ENCODE results near the gene F10.

F10 gene

DNA sequence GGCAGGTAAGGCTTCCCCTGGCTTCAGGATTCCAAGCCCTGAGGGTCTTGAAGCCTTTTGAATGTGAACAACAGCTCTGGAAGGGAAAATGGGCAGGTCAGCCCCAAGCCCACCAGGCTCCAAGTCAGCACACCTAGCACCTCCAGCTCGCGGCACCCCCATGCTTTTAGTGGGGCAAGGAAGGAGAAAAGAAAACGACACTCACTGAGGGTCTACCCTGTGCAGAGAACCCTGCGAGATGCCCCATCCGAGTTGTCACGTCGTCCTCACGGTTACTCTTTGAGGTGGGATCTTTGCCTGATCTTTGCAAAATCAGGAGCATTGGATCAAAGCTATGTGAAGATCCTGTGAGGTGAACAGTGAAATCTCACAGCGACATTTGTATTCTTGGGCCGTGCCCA is 5.7 kb upstream of the F10 start:
- H3K27me3 ChIP-seq (ENCODE audit: insufficient read depth, poor library complexity, severe bottlenecking), result peaks cover 16% of the 10 kb centered on the region
- TF ChIP-seq, protein P1, sequence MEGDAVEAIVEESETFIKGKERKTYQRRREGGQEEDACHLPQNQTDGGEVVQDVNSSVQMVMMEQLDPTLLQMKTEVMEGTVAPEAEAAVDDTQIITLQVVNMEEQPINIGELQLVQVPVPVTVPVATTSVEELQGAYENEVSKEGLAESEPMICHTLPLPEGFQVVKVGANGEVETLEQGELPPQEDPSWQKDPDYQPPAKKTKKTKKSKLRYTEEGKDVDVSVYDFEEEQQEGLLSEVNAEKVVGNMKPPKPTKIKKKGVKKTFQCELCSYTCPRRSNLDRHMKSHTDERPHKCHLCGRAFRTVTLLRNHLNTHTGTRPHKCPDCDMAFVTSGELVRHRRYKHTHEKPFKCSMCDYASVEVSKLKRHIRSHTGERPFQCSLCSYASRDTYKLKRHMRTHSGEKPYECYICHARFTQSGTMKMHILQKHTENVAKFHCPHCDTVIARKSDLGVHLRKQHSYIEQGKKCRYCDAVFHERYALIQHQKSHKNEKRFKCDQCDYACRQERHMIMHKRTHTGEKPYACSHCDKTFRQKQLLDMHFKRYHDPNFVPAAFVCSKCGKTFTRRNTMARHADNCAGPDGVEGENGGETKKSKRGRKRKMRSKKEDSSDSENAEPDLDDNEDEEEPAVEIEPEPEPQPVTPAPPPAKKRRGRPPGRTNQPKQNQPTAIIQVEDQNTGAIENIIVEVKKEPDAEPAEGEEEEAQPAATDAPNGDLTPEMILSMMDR (IDR thresholded peaks at IDR 0.05; ENCODE audit: insufficient read depth, low read length), result no peak
- TF ChIP-seq POLR2AphosphoS5 (IDR thresholded peaks at IDR 0.05; ENCODE audit: low read depth) (no peak), GABPA (IDR thresholded peaks at IDR 0.05; ENCODE audit: low read depth) (no peak), SPI1 (IDR thresholded peaks at IDR 0.05; ENCODE audit: borderline replicate concordance, low read depth) (no peak), REST (IDR thresholded peaks at IDR 0.05; ENCODE audit: insufficient replicate concordance, low read depth) (no peak)
- no peak overlapping the region for H3K4me3 ChIP-seq (replicated peaks; ENCODE audit: insufficient read depth, low read length)
- DNase-seq (ENCODE audit: low read depth in 1 of 2, low spot score in 1 of 2), result no peak
- H3K27ac ChIP-seq (replicated peaks), result no peak overlapping the region

DNA sequence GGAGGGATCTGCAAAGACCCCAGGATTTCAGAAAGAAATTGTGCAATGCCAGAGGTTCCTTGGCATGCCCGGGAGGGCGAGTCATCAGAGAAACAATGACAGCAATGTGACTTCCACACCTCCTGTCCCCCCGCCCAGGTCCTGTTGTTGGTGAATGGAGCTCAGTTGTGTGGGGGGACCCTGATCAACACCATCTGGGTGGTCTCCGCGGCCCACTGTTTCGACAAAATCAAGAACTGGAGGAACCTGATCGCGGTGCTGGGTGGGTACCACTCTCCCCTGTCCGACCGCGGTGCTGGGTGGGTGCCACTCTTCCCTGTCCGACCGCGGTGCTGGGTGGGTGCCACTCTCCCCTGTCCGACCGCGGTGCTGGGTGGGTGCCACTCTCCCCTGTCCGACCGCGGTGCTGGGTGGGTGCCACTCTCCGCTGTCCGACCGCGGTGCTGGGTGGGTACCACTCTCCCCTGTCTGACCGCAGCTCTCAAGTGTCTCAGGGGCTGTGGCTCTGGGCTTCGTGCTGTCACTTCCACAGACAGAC is 5.2 kb upstream of the F10 start:
- Histone ChIP-seq H3K27ac (replicated peaks) (no peak overlapping the region), H3K27me3 (ENCODE audit: insufficient read depth, poor library complexity, severe bottlenecking) (peaks cover 16% of the 10 kb centered on the region), H3K4me3 (replicated peaks; ENCODE audit: insufficient read depth, low read length) (no peak overlapping the region)
- no peak for TF ChIP-seq GABPA (IDR thresholded peaks at IDR 0.05; ENCODE audit: low read depth)
- no peak for TF ChIP-seq REST (IDR thresholded peaks at IDR 0.05; ENCODE audit: insufficient replicate concordance, low read depth)
- no peak for TF ChIP-seq SPI1 (IDR thresholded peaks at IDR 0.05; ENCODE audit: borderline replicate concordance, low read depth)
- TF ChIP-seq, protein P1 (IDR thresholded peaks at IDR 0.05; ENCODE audit: insufficient read depth, low read length), result no peak
- TF ChIP-seq POLR2AphosphoS5 (IDR thresholded peaks at IDR 0.05; ENCODE audit: low read depth), result no peak
- no peak for DNase-seq (ENCODE audit: low read depth in 1 of 2, low spot score in 1 of 2)

DNA sequence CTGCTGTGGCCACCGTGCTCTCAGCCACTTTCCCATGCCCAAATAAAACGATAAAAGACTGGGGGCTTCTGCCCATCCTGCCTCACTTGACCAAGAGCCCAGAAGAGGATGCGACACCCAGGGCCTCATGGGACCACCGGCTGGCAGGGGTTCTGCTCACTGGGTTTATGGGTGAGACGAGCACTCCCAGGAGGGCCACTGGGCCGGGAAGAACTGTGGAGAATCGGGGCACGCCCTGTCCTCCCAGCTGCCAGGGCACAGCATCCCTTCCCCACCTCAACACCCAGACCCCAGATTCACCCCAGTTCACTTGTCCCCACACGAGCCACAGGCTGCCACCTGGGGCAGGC is 4.7 kb upstream of the F10 start:
- no peak overlapping the region for H3K27ac ChIP-seq (replicated peaks)
- TF ChIP-seq, protein P1 (IDR thresholded peaks at IDR 0.05; ENCODE audit: insufficient read depth, low read length), result no peak
- H3K27me3 ChIP-seq (ENCODE audit: insufficient read depth, poor library complexity, severe bottlenecking), result peaks cover 16% of the 10 kb centered on the region
- no peak for DNase-seq (ENCODE audit: low read depth in 1 of 2, low spot score in 1 of 2)
- H3K4me3 ChIP-seq (replicated peaks; ENCODE audit: insufficient read depth, low read length), result no peak overlapping the region

- DNase-seq (ENCODE audit: low read depth in 1 of 2, low spot score in 1 of 2), result no peak
- no peak overlapping the region for H3K27ac ChIP-seq (replicated peaks)
- H3K4me3 ChIP-seq (replicated peaks; ENCODE audit: insufficient read depth, low read length), result no peak overlapping the region
- TF ChIP-seq REST (IDR thresholded peaks at IDR 0.05; ENCODE audit: insufficient replicate concordance, low read depth) (no peak), POLR2AphosphoS5 (IDR thresholded peaks at IDR 0.05; ENCODE audit: low read depth) (no peak), GABPA (IDR thresholded peaks at IDR 0.05; ENCODE audit: low read depth) (no peak), SPI1 (IDR thresholded peaks at IDR 0.05; ENCODE audit: borderline replicate concordance, low read depth) (no peak)
- TF ChIP-seq, protein P1 (IDR thresholded peaks at IDR 0.05; ENCODE audit: insufficient read depth, low read length), result no peak
- H3K27me3 ChIP-seq (ENCODE audit: insufficient read depth, poor library complexity, severe bottlenecking), result peaks cover 10% of the 10 kb centered on the region
These were observed 4.2 kb upstream of the F10 start for GRCh38 chr13:113118261-113119021.
